Esophagus muscularis mucosa (tissue), 3 donors: Measurements from ENCODE around the gene FSHR.

Experiments used
- POLR2A ChIP-seq: fragments of 450-650 bp; IDR thresholded peaks from one replicate; pipeline ENCODE4 v1.6.1; 2017; ENCODE audit warnings: antibody characterized with exemption, moderate library complexity, mild to moderate bottlenecking, low read depth
- POLR2AphosphoS5 ChIP-seq, 2 donors: sonication (generic); formaldehyde crosslinking; IDR thresholded peaks; one replicate each; pipeline ENCODE4 v1.6.1; 2017; ENCODE audit warnings: antibody characterized with exemption in 2 of 2
- TF ChIP-seq, protein P1 (sequence below), 3 experiments: fragments of 200-600 bp in 2 of 3; fragments of 450-650 bp in 1 of 3; sonication (generic) in 2 of 3; IDR thresholded peaks; one replicate each; pipeline ENCODE4 v1.5.1; 2017 to 2019; ENCODE audit warnings: antibody characterized with exemption in 3 of 3, mild to moderate bottlenecking in 2 of 3, moderate library complexity in 1 of 3

DNA sequence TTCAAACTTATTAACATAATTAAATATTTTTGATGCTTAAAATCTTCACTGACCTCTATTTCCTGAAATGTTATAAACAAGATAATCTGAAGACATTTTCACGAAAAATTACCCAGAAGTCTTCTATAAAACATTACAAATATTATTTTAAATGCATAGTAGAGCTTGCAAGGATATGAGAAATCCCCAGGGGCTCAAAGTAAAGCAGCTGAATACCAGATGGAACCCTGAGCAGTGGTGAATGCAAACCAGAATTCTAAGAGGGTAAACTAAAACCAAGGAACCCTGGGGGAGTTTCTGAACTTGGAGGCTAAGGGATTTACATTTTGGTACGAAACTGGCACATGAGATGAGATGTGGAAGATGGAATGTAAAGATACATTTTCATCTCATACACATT, 83.6 kb downstream of the FSHR start:
- TF ChIP-seq POLR2A (no peak), POLR2AphosphoS5 (IDR thresholded peaks at IDR 0.05) (no peak)
- TF ChIP-seq, protein P1, sequence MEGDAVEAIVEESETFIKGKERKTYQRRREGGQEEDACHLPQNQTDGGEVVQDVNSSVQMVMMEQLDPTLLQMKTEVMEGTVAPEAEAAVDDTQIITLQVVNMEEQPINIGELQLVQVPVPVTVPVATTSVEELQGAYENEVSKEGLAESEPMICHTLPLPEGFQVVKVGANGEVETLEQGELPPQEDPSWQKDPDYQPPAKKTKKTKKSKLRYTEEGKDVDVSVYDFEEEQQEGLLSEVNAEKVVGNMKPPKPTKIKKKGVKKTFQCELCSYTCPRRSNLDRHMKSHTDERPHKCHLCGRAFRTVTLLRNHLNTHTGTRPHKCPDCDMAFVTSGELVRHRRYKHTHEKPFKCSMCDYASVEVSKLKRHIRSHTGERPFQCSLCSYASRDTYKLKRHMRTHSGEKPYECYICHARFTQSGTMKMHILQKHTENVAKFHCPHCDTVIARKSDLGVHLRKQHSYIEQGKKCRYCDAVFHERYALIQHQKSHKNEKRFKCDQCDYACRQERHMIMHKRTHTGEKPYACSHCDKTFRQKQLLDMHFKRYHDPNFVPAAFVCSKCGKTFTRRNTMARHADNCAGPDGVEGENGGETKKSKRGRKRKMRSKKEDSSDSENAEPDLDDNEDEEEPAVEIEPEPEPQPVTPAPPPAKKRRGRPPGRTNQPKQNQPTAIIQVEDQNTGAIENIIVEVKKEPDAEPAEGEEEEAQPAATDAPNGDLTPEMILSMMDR (IDR thresholded peaks at IDR 0.05) = no peak
